HTR-8/SVneo (cell line): Measurements from ENCODE around the gene CRYGN.

Experiments
- DNase-seq: peaks from one replicate; pipeline ENCODE4 v3.0.0; 2011; ENCODE audit warnings: low spot score, mixed read lengths; ENCODE audit not compliant: insufficient read length
- FAIRE-seq: peaks from 2 replicates; lab custom pipeline; 2011; peaks lifted over from hg19 to GRCh38; lab: Jason Lieb, UNC

CRYGN gene

GRCh38 chr7:151461096-151461941 lies 21.4 kb upstream of the CRYGN start:
- DNase-seq (no peak), FAIRE-seq (no peak)

- DNase-seq (no peak), FAIRE-seq (no peak)
These were observed 20.5 kb upstream of the CRYGN start for GRCh38 chr7:151460474-151460855.

GRCh38 chr7:151459726-151460473 lies 20.0 kb upstream of the CRYGN start:
- DNase-seq (peak; percentile 79), FAIRE-seq (peak; percentile 74)

- DNase-seq (no peak), FAIRE-seq (no peak)
These were observed 17.6 kb upstream of the CRYGN start for GRCh38 chr7:151457534-151457933.

GRCh38 chr7:151456782-151457181 lies 16.8 kb upstream of the CRYGN start:
- FAIRE-seq (no peak), DNase-seq (no peak)

GRCh38 chr7:151456276-151456675 lies 16.3 kb upstream of the CRYGN start:
- FAIRE-seq (no peak), DNase-seq (no peak)

GRCh38 chr7:151455690-151456089 lies 15.7 kb upstream of the CRYGN start:
- DNase-seq (no peak), FAIRE-seq (no peak)

- FAIRE-seq (no peak), DNase-seq (no peak)
These were observed 15.1 kb upstream of the CRYGN start for GRCh38 chr7:151454932-151455530.

GRCh38 chr7:151454305-151454704 lies 14.4 kb upstream of the CRYGN start:
- FAIRE-seq (no peak), DNase-seq (no peak)

GRCh38 chr7:151453326-151453791 lies 13.4 kb upstream of the CRYGN start:
- DNase-seq, result no peak
- FAIRE-seq, result no peak

GRCh38 chr7:151452680-151453325 lies 12.9 kb upstream of the CRYGN start:
- DNase-seq (no peak), FAIRE-seq (no peak)

GRCh38 chr7:151451626-151452571 lies 12.0 kb upstream of the CRYGN start:
- FAIRE-seq (no peak), DNase-seq (no peak)

- no peak for DNase-seq
- no peak for FAIRE-seq
These were observed 11.2 kb upstream of the CRYGN start for GRCh38 chr7:151451156-151451555.

- FAIRE-seq, result no peak
- DNase-seq, result no peak
These were observed 10.0 kb upstream of the CRYGN start for GRCh38 chr7:151449990-151450389.

- DNase-seq (peak; percentile 75), FAIRE-seq (peak; percentile 40)
These were observed 8.6 kb upstream of the CRYGN start for GRCh38 chr7:151448261-151449252.

GRCh38 chr7:151447901-151448260 lies 7.9 kb upstream of the CRYGN start:
- FAIRE-seq (no peak), DNase-seq (no peak)

- FAIRE-seq (no peak), DNase-seq (no peak)
These were observed 7.4 kb upstream of the CRYGN start for GRCh38 chr7:151447312-151447711.

GRCh38 chr7:151446412-151446811 lies 6.5 kb upstream of the CRYGN start:
- FAIRE-seq, result no peak
- DNase-seq, result no peak
